Caki2 (cell line): ENCODE results near the gene ZNF391. TPM values are rescaled to one million over a fixed set of nuclear protein-coding genes. Genes with fewer than 3 reads are reported as not detected.
"Not testable (repeated sequence)": the region's sequence is repeated elsewhere in the genome, so short reads cannot be mapped to it uniquely, and the experiment has no call there.

Source experiments
- DNase-seq: peaks from one replicate; pipeline ENCODE4 v3.0.0-alpha.2; 2015; ENCODE audit warnings: low read depth
- in situ Hi-C: cut with HindIII; loops from 2 replicates; pipeline ENCODE4 v1.10.0; 2016; ENCODE audit warnings: low sequenced_read_pairs, low pct_unique_long_range_greater_than_20kb, mixed read lengths
- total RNA-seq: library from RNA; depleted of rRNA; stranded (reverse); fragments of >200 nt; shearing (Covaris generic); gene quantifications from 2 replicates; pipeline ENCODE4 v1.2.3, GENCODE V29; 2014; ENCODE audit warnings: low replicate concordance; rRNA removed

ZNF391 gene
- 0.06 and 4.0 TPM in 2 replicates for total RNA-seq

DNA sequence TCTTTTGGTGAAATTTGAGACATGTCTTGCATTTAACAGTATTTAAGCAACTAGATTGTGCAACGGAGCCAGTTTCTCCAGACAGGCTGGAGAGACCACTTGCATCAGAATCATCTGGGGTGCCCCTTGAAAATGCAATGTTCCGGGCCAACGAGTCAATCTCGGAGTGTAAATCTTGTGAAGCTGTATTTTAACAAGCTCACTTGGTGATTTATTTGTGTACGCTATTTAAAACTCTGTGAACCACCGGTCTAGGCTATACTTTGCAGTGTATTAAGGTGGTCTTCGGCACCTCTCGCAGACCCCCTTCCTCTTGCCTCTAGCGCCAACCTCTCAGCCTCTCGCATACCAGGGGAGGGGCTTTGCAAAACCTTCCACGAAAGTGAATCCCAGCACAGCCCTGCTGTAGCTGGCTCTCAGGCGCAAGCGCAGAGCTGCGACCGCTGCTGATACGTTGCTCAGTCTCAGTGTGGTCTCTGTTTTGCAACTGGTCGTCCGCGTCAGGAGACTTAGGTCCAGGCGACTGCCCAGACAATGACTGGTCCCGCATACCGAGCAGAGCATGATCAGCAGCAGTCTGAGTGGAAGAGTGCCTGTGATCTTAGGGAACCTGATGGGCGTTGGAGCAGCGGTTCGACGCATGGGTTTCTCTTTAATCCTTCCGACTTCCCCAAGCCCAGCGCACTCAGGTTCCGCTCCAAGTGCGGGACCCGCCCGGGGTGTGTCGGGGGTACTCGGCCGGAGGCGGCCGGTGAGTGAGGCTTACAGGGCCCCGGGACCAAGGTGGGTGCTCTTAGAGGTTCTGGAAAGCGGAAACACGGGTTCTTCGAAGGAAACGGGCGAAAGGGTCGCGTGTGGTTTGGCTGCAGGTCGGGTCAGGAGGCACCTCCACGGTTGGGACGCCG lies at the start of gene ZNF391:
Gene ZNF391 (plus strand): TSS at position 467 of the 905 bp plus-strand sequence. CDS start 11,612 bp downstream, outside the sequence.
- in situ Hi-C loops: no loop called here
- DNase-seq: peak; percentile 82

DNA sequence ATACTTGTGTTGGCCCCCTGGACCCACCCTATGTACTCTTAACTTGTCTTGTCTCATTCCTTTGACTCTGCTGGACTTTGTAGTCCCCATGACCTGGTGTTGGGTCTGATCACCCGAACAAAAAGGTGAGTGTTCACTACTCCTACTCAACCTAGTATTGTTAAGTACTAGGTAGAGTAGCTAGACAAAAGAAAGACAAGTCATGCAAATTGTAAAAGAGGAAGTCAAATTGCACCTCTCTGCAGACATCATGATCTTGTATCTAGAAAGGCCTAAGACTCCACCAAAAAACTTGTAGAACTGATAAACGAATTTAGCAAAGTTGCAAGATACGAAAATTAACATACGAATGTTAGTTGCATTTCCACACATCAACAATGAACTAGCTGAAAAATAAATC lies 35.7 kb upstream of the ZNF391 start:
- in situ Hi-C loops: no loop called here
- no peak for DNase-seq

DNA sequence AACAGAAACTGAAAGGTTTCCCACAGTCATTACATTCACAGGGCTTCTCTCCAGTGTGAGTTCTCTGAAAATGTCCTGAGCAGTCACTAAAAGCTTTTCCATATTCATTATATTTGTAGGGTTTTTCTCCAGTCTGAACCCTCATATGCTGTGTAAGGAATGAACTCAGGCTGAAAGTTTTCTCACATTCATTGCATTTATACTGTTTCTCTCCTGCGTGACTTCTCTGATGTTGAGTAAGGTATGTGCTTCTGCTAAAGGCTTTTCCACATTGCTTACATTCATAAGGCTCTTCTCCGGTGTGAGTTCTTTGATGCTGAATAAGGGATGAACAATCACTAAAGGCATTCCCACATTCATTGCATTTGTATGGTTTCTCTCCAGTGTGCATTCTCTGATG lies 29.8 kb upstream of the ZNF391 start:
- in situ Hi-C loops: no loop called here
- DNase-seq: no peak

DNA sequence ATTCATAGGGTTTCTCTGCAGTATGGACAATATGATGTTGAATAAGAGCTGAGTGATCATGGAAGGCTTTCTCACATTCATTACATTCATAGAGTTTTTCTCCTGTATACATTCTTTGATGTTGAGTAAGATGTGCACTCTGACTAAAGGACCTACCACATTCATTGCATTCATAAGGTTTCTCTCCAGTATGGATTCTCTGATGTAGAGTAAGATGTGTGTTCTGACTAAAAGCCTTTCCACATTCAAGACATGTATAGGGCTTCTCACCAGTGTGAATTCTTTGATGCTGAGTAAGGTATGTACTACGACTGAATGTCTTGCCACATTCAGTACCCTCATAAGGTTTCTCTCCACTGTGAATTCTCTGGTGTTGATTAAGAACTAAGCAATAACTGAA lies 29.3 kb upstream of the ZNF391 start:
- in situ Hi-C loops: no loop called here
- no peak for DNase-seq

DNA sequence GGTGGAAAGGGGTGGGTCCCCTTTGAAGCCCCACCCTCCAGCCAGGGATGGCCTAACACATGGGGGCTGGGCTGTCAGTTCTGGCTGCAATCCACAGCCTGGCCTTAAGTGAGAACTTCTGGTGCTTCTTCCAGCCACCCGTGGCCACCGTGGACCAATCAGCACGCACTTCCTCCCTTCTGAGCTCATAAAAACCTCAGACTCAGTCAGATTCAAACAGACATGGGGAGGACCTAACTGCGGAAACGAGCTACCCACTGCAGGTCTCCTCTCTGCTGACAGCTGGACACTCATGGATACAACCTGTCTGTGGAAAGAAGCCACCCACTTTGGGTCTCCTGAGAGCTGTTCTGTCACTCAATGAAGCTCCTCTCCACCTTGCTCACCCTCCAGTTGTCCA lies 20.4 kb upstream of the ZNF391 start:
- in situ Hi-C loops: no loop called here
- DNase-seq: no peak

DNA sequence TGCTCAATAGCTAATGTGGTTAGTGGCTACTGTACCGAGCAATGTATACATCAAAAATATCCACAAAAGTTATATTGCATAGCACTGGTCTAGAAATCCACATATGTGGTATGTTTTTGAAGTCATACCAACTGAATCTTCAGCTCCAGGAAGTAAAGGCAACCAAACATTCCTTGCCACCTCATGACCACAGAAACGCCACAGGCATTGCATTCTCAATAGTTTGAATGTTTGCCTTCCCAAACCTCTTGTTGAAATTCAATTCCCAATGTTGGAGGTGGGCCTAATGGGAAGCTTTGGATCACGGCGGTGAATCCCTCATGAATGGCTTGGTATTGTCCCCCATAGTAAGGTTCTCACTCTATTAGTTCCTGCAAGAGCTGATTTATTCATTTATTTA lies 18.2 kb upstream of the ZNF391 start:
- in situ Hi-C loops: no loop called here
- DNase-seq: no peak

DNA sequence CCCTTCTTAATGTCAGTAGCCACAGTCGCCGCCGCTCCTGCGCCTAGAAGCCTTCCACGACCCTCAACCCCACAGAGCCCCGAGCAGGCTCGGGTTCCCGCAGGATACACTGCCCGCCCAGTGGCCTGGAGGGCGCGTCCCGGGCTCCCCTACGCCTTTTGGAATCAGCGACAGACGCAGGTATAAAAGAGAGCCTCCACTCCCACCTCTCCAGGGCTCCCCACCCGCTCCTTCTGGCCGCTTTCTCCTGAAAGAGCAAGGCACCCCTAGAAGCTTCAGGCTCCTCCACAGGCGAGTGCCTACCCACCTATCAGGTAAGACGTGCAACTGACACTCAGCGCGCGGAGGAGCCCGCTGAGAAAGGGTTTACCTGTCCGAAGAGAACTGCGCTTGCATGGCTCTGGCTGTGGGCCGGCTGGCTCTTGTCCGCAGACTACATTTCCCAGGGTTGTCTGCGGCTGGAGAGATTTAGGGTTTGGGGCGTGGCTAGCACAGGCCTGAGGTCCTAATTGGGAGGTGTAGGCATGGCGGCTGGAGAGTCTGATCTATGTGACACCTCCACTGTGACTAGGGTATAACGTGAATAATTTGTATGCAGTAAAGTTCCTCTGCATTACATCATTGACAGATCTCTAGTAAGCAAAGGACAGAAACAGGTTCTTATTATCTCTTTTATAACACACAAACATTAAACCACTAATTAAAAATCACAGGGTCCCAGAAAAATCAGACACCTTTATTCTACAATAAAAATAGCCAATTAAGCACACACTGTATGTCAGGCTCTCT lies 13.5 kb upstream of the ZNF391 start:
- no peak for DNase-seq
- in situ Hi-C loops: no loop called here

DNA sequence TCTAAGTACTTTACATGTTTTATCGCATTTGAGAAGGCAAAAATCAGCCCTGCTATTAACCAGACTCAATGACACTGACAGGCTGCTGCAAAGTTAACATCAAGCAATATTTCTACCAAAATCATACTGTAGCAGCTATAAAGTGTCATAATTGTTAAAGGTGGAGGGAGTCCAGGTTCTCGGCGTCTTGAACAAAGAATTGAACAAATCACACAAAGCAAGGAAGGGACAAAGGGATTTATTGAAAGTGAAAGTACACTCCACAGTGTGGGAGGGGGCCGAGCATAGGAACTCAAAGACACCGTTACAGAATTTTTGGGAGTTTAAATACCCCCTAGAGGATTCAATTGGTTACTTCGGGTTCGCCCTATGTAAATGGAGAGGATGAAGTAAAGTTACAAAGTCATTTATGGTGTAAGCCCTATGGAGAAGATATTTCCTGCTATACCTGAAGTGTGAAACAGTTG lies 12.9 kb upstream of the ZNF391 start:
- in situ Hi-C loops: no loop called here
- no peak for DNase-seq

DNA sequence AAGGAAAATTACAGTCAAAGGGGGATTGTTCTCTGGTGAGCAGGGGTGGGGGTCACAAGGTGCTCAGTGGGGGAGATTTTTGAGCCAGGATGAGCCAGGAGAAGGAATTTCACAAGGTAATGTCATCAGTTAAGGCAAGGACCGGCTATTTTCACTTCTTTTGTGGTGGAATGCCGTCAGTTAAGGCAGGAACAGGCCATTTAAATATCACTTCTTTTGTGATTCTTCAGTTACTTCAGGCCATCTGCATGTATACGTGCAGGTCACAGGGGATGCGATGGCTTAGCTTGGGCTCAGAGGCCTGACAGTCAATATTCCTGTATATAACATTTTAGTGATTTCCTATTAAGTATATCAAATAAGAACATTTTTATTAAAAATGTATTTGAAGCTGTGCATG lies 10.2 kb upstream of the ZNF391 start:
- DNase-seq, in situ Hi-C loops: not testable (repeated sequence)

DNA sequence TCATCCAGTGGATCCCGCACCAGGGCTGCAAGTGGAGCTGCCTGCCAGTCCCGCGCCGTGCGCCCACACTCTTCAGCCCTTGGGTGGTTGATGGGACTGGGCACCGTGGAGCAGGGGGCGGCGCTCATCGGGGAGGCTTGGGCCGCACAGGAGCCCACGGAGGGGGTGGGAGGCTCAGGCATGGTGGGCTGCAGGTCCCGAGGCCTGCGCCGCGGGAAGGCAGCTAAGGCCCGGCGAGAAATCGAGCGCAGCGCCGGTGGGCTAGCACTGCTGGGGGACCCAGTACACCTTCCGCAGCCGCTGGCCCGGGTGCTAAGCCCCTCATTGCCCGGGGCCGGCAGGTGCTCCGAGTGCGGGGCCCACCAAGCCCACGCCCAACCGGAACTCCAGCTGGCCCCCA lies 7.6 kb upstream of the ZNF391 start:
- DNase-seq, in situ Hi-C loops: not testable (repeated sequence)

DNA sequence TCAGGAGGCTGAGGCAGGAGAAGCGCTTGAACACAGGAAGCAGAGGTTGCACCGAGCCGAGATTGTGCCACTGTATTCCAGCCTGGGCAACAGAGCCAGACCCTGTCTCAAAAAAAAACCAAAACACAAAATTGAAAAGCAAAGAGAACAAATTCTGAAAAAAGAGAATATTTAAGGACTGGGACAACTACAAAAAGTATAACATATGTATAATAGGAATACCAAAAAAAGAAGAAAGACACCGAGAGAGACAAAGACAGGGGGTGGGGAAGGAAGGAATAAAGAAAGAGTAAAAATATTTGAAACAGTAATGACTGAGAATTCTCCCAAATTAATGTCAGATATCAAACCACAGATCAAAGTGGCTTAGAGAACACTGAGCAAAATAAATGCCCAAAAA lies 5.5 kb upstream of the ZNF391 start:
- in situ Hi-C loops: no loop called here

DNA sequence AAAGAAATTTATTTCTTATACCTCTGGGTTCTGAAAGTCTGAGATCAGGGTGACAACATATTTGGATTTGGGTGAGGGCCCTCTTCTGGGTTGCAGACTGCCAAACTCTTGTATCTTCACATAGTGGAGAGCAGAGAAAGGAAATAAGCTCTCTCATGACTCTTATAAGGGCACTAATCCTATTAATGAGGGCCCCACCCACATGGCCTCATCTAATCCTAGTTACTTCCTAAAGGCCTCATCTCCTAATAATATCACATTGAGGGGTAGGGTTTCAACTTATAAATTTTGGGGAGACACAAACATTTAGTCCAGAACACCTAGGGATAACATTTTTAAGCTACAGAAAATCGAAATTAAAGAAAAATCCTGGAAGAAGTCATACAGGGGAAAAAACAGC lies 5.1 kb upstream of the ZNF391 start:
- no peak for DNase-seq
- in situ Hi-C loops: no loop called here

More for the DNA sequence above, 5.5 kb upstream of the ZNF391 start:
- no peak for DNase-seq

DNA sequence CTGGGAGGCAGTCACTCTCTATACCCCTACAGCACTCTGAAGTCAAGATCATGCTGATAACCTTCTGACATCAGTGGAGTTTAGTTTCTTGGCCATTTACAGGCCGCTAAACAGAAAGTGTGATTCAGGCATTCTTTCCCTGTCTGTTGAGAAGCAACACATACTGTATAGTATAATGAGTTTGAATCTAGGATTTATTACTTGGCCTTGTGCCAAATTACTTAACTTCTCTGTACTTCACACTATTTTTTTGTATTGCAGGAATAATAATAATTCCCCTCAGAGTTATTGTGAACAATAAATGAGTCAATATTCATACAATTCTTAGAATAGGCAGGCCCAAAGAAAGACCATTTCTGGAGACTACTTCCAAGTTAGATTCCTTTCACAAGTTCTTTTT lies 4.1 kb downstream of the ZNF391 start:
- DNase-seq: no peak
- in situ Hi-C loops: no loop called here

DNA sequence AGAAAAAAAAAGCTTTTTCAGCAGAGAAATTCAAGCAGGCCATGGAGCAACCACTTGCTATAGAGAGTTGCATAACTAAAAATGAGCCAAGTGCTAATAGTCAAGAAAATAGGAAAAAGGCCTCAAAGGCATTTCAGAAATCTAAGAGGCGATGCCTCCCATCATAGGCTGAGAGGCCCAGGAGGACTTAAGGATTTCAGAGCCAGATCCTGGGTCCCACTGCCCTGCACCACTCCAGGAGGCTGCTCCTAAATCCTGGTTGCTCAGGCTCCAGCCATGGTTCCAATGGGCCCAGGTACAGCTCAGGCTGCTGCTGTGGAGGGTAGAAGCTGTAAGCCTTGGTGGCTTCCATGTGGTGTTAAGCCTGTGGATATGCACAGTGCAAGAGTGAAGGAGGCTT lies 5.5 kb downstream of the ZNF391 start:
- no peak for DNase-seq
- in situ Hi-C loops: no loop called here

DNA sequence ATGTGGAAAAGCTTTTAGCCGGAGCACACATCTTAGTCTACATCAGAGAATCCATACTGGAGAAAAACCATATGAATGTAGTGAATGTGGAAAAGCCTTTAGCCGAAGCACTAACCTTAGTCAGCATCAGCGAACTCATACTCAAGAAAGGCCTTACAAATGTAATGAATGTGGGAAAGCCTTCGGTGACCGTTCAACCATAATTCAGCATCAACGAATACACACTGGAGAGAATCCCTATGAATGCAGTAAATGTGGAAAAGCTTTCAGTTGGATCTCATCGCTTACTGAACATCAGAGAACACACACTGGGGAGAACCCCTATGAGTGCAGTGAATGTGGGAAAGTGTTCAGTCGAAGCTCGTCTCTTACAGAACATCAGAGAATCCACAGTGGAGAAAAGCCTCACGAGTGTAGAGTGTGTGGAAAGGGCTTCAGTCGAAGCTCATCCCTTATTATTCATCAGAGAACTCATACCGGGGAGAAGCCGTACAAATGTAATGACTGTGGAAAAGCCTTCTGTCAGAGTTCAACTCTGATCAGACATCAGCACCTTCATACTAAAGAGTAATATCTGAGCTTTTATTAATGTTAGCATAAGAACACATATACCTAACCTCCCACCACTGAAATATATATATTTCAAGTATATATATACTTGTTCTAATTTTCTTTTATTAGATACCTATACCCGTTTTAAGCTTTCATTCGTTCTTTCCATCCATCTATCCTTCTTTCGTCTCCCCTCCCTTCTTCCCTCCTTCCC lies 12.5 kb downstream of the ZNF391 start:
- in situ Hi-C loops: no loop called here
- DNase-seq: no peak

DNA sequence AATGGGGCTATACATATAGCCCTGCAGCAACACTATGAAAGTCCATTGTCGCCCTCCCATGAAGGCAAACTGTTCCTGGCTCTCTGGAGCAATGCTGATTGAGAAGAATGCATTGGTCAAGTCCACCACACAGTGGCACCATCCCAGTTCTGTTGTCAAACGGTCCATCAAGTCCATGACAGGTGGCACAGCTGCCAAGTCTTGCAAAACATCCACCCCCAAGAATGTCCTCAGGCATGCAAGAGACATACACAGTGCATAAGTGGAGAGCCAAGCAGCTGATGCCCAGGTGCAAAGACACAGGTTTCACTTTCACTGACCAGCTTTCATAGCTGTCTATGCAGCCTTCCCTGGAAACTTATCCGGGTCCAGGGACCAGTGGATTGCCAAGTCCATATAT lies 17.5 kb downstream of the ZNF391 start:
- DNase-seq: no peak
- in situ Hi-C loops: no loop called here

DNA sequence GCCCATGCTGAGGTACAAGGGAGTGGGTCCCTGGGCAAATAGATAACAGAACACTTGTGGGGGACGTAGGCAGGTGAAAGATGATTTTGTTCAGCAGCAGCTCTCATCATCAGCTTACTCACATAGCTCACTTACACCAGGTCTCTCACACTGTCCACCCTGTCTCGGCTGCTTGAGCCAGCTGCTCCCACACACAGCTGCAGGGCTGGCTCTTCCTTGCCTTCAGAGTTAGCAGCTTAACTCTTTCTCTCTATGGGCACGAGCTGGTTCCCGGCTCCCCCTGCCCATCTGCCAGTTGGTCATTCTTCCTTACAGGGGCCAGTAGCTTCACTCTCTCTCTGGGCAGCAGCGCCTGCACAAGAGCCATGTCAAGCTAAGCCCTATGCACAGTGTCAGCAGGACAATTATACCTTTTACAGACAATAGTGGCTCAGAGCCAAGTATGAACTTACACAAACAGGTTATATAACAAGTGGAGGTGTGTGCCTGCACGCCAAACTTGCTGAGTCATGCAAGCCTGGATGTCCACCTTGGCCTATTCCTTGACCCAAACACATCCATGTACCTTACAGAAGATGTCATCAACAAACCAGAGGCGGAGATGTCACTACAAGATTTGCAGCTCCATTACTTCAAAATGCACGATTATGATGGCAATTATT lies 18.7 kb downstream of the ZNF391 start:
- no peak for DNase-seq
- in situ Hi-C loops: no loop called here

DNA sequence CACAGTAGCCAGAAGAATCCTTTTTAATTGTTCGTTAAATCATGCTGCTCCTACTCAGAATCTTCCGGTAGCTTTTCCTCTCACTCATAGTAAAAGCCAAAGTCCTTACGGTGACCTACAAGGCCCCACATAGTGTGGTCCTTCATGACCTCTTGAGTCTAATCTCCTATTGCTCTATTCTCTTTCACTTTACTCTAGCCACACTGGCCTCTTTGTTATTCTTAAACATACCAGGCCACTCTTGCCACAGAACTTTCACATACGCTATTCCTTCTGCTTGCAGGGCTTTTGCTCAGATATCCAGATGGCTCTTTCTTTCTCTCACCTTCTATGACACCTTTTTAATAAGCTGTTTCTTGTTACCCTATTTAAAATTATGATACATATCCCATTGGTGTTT lies 25.7 kb downstream of the ZNF391 start:
- no peak for DNase-seq
- in situ Hi-C loops: no loop called here
